Activated CD8-positive, alpha-beta memory T cell treated with anti-CD3 and anti-CD28 coated beads for 24 hours (primary cell): ENCODE data around the gene IL1RL1.

ENCODE experiments used
- DNase-seq: peaks from one replicate; pipeline ENCODE4 v3.0.0-alpha.2; 2020

IL1RL1 gene

GRCh38 chr2:102310964-102311640, at the start of gene IL1RL1:
TSS of gene IL1RL1 (plus strand) at chr2:102311563. CDS start at chr2:102338265, 26,702 bp downstream.
- no peak for DNase-seq

GRCh38 chr2:102262216-102263129, 48.9 kb upstream of the IL1RL1 start:
- no peak for DNase-seq

DNA sequence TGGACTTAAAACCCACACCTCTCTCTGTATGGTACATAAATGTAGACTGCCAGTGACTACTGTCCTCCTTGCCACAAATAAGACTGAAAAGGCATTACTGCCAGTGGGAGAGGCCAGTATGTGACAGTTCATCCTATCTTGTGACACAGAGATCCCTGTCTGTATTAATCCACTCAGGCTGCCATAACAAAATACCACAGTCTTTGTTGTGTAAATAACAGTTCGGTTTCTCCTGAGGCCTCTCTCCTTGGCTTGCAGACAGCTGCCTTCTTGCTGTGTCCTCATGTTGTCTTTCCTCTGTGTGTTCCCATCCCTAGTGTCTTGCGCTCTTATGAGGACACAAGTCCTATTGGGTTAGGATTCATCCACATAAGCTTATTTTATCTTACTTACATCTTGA, 46.4 kb upstream of the IL1RL1 start:
- no peak for DNase-seq

GRCh38 chr2:102266204-102266603, 45.2 kb upstream of the IL1RL1 start:
- no peak for DNase-seq

GRCh38 chr2:102267774-102268173, 43.6 kb upstream of the IL1RL1 start:
- DNase-seq, result no peak

GRCh38 chr2:102268510-102269199, 42.7 kb upstream of the IL1RL1 start:
- DNase-seq, result no peak

- no peak for DNase-seq
Measured at GRCh38 chr2:102269200-102269524, 42.2 kb upstream of the IL1RL1 start.

- DNase-seq, result no peak
Measured at GRCh38 chr2:102271844-102272243, 39.5 kb upstream of the IL1RL1 start.

- DNase-seq, result no peak
Measured at GRCh38 chr2:102273619-102274211, 37.6 kb upstream of the IL1RL1 start.

GRCh38 chr2:102276549-102277201, 34.7 kb upstream of the IL1RL1 start:
- no peak for DNase-seq

- no peak for DNase-seq
Measured at GRCh38 chr2:102277202-102277700, 34.1 kb upstream of the IL1RL1 start.

DNA sequence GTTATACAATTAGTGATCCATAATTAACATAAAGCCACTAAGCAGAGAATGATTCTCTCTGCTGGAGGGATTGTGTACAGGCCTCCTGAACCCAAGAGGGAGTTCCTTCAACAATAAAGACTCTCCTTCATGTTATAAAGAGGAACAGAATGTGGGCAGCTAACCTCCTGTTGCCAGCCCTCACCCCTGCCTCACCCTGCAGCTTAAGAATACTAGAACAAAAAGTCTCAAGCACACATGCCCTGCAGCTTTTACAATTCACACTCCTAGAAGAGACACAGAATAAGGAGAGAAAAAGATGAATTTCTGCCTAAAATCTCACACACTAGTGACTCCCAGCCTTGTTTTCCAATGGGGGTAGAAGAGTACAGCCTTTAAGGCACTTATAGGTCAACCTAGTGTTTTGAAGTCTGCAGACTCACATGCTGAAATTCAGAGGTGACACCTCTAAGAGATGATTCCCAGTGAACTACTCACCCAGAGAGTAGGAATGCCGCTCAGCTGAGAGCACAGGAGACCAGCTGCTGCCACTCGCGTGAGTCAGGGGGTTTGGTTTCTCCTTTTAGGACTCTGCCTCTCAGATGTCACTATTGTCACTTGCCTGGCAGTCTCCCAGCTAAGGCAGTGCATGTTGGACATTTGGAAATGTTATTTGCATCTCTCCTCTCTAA, 32.5 kb upstream of the IL1RL1 start:
- DNase-seq, result no peak

GRCh38 chr2:102279391-102279735, 32.0 kb upstream of the IL1RL1 start:
- no peak for DNase-seq

- no peak for DNase-seq
Measured at GRCh38 chr2:102282678-102283091, 28.7 kb upstream of the IL1RL1 start.

DNA sequence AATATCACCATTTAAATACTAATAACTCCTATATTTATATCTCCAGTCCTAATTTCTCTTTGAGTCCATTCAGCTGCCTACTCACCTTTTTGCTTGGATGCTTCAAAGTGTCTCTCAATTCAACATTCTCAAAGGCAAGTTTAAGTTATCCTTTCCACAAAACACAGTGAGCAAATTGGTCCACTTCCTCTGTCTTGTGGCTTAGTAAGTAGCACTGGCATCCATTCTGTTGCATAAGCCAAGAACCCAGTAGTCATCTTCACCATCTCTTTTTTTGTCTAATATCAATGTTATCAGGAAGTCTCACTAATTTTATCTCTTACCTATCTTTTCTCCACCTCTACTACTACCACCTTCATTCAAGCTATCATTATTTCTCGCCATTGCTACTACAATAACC, 27.4 kb upstream of the IL1RL1 start:
- DNase-seq, result no peak

DNA sequence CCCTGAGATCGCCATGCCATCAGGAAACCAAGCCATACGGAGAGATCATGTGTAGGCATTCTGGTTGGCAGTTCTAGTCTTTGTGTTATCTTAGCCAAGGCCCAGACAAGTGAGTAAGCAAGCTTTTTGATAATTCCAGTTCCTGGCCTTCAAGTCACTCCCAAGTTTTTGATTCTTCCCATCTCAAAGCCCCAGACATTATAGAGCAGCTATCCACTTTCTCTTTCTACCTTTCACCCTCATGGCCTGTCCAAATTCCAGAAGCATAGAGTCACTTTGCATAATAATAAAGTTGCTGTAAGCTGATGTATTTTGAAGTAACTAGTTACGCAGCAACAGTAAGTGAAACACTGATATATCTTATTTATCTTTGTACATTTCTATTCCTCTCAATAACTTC, 26.8 kb upstream of the IL1RL1 start:
- no peak for DNase-seq

GRCh38 chr2:102285368-102285767, 26.0 kb upstream of the IL1RL1 start:
- no peak for DNase-seq

DNA sequence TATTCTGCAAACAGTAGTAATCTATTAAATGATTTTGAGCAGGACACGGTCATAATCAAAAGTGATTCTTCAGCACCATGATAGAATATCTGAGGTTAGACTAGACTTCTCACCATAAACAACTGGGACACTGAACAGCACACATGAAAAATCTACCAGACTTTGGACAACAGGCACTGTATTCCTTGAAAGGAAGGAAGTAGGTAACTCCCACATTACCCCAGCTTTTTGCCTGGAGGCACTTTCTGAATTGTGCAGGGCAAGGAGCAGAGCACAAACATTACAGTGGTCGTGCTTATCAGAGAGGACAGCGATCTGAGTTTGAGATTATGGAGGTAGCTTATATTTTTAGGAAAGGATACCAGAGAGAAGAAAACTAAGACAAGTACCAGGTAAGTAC, 25.3 kb upstream of the IL1RL1 start:
- no peak for DNase-seq

DNA sequence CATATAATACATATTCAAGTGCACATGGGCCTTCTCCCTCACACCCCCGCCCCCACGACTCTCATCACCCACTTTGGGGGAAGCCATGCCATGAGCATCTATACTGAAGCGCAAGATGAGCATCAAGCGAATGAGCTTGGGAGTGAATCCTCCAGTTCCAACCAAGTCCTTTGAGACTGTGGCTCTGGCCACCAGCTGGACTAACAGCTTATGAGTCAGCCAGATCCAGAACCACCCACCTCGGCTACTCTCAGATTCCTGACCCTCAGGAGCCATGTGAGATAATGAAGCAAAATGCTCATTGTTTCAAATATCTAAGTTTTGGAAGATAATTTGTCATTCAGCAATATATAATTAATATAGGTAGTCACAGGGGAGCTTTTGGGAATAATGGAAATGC, 22.2 kb upstream of the IL1RL1 start:
- no peak for DNase-seq

DNA sequence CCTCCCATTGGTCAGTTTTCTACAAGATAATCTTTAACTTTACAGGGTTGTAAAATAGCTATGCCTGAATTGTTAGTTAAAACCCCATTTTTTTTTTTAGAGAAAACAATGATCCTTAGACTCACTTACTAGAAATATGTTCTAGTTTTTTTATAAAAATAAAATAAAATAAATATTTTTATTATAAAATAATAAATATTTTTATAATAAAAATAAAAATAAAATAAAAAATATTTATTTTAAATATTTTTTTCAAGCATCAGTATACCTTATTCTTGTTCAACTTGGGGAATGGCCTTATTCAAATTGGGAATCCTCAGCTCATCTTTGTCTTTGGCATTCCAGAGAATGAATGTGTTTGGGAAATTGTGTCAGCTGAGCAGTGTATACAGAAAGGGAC, 20.8 kb upstream of the IL1RL1 start:
- DNase-seq, result no peak

DNA sequence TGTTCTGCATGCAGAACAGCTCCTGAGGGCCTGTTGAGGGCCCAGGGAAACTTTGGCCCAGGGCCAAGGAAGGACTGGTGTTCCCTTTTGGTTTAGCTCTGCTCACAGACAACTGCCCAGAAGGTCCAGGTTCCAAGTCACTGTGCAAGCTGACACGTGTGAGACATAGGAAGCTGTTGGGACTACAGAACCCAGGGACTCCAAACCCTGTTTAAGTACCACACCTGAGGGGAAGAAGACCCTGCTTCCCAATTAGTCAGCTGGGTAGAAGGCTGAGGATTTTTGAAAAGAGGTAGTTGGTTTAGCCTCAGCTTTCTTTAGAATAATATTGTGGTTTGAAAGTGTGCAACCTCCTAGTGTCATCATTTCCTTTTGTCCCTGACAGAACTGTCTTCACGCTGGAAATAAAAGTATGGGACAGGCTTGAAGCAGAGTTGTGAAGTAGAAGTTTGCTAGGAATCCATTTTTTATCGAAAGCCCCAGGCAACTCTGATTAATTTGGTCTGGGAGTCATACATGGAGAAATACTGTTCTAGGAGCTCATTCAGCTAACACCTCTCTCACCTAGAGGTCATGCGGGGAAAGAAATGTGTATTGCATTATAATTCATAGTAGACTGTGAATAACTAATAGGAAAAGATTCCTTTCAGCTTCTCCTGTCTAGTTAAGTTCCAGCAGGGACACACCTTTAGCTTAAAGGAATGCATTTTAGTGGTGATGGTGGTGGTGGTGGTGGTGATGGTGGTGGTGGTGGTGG, 19.9 kb upstream of the IL1RL1 start:
- no peak for DNase-seq
